ENCODE measurements around the gene ZNF93. TPM values are rescaled to one million over a fixed set of nuclear protein-coding genes. Genes with fewer than 3 reads are reported as not detected.
"Not testable (repeated sequence)": the region's sequence is repeated elsewhere in the genome, so short reads cannot be mapped to it uniquely, and the experiment has no call there.

The ZNF93 gene
- polyA plus RNA-seq, 1 of the 3 experiments (the other 2 are of a cell fraction) = 4.3 TPM

GRCh38 chr19:19851740-19852139 is 49.0 kb upstream of the ZNF93 start:
- H3K27ac ChIP-seq (ENCODE audit: low read depth in 2 of 2, low read length in 1 of 2); H3K36me3 ChIP-seq (replicated peaks in 1 of 2; ENCODE audit: control insufficient read depth in 1 of 2, insufficient read depth in 2 of 2, low read length in 1 of 2); H3K9ac ChIP-seq; H3K4me3 ChIP-seq (ENCODE audit: low read depth in 2 of 2, low read length in 1 of 2); H3K4me2 ChIP-seq; H2AFZ ChIP-seq (ENCODE audit: low read depth); H3K27me3 ChIP-seq (ENCODE audit: insufficient read depth); H4K20me1 ChIP-seq (ENCODE audit: insufficient read depth); H3F3A ChIP-seq (replicated peaks; ENCODE audit: insufficient read depth); DNase-seq; POLR2A ChIA-PET; H3K9me2 ChIP-seq; H3K4me1 ChIP-seq (ENCODE audit: control insufficient read depth in 1 of 2, insufficient read depth in 2 of 2, low read depth in 1 of 2, low read length in 1 of 2); H3K79me2 ChIP-seq (ENCODE audit: insufficient read depth): not testable (repeated sequence)
- CTCF ChIA-PET = interaction anchor here (1.4 kb wide), 1 partner anchor 73 kb away, joined by 4 read pairs; no protein-coding TSS in a partner anchor
- 37% methylated on average over 2 of the region's 2 CpGs for whole genome bisulfite sequencing (ENCODE audit: low lambda C conversion rate)
- 0 out of 2 replicates have a peak, but pooled peaks cover 10% of the 10 kb centered on the region for H3K9me3 ChIP-seq

- no peak overlapping the region for H3K4me3 ChIP-seq (ENCODE audit: low read depth in 2 of 2, low read length in 1 of 2)
- H3K9me3 ChIP-seq = no peaks in the 10 kb centered on the region
- no peaks in the 10 kb centered on the region for H3K79me2 ChIP-seq (ENCODE audit: insufficient read depth)
- H3K4me2 ChIP-seq = no peak overlapping the region
- TF ChIP-seq TAF1 (IDR thresholded peaks at IDR 0.05; ENCODE audit: borderline replicate concordance, low read depth, low read length) (no peak), PBX3 (IDR thresholded peaks at IDR 0.05) (no peak), YY1 (IDR thresholded peaks at IDR 0.05; ENCODE audit: low read depth) (no peak), MXI1 (IDR thresholded peaks at IDR 0.05; ENCODE audit: low read depth, low read length) (no peak), RCOR1 (IDR thresholded peaks at IDR 0.05; ENCODE audit: low read length) (no peak), CHD2 (IDR thresholded peaks at IDR 0.05; ENCODE audit: low read length, partially characterized antibody) (no peak), USF2 (IDR thresholded peaks at IDR 0.05; ENCODE audit: borderline replicate concordance, low read depth, low read length) (no peak), USF1 (IDR thresholded peaks at IDR 0.05; ENCODE audit: borderline replicate concordance, low read depth) (no peak), POLR2AphosphoS5 (IDR thresholded peaks at IDR 0.05; ENCODE audit: low read depth, low read length) (no peak), NFIC (IDR thresholded peaks at IDR 0.05; ENCODE audit: borderline replicate concordance) (no peak), JUND (IDR thresholded peaks at IDR 0.05) (no peak), EZH2phosphoT487 (IDR thresholded peaks at IDR 0.05; ENCODE audit: borderline replicate concordance, low read depth) (no peak), SMC3 (IDR thresholded peaks at IDR 0.05; ENCODE audit: low read depth, low read length) (no peak), REST (IDR thresholded peaks at IDR 0.05; ENCODE audit: low read depth, low read length) (no peak), RFX5 (IDR thresholded peaks at IDR 0.05; ENCODE audit: low read length) (no peak), ZBTB33 (IDR thresholded peaks at IDR 0.05; ENCODE audit: borderline replicate concordance, low read depth) (no peak), FOXJ3 (CRISPR knock-in tag; IDR thresholded peaks at IDR 0.05) (no peak), SIN3A (IDR thresholded peaks at IDR 0.05; ENCODE audit: borderline replicate concordance, low read depth, low read length) (no peak), NRF1 (IDR thresholded peaks at IDR 0.05; ENCODE audit: low read depth, low read length) (no peak)
- H3K27me3 ChIP-seq (ENCODE audit: insufficient read depth) = no peaks in the 10 kb centered on the region
- H3F3A ChIP-seq (replicated peaks; ENCODE audit: insufficient read depth) = no peaks in the 10 kb centered on the region
- 55% methylated on average over 2 of the region's 2 CpGs for WGBS (ENCODE audit: low lambda C conversion rate)
- no peaks in the 10 kb centered on the region for H3K9me2 ChIP-seq
- DNase-seq = no peak
- POLR2A ChIA-PET = no interaction called here
- no peaks in the 10 kb centered on the region for H4K20me1 ChIP-seq (ENCODE audit: insufficient read depth)
- H3K27ac ChIP-seq (ENCODE audit: low read depth in 2 of 2, low read length in 1 of 2) = no peak overlapping the region
- CTCF ChIA-PET = no interaction called here
- no peak overlapping the region for H2AFZ ChIP-seq (ENCODE audit: low read depth)
- H3K9ac ChIP-seq = no peak overlapping the region
- no peaks in the 10 kb centered on the region for H3K4me1 ChIP-seq (ENCODE audit: control insufficient read depth in 1 of 2, insufficient read depth in 2 of 2, low read depth in 1 of 2, low read length in 1 of 2)
- no peaks in the 10 kb centered on the region for H3K36me3 ChIP-seq (replicated peaks in 1 of 2; ENCODE audit: control insufficient read depth in 1 of 2, insufficient read depth in 2 of 2, low read length in 1 of 2)
Observed at GRCh38 chr19:19858751-19859150, 42.0 kb upstream of the ZNF93 start.
